GM19240 (cell line): ENCODE measurements around the gene FHL5.
"Not testable (repeated sequence)": the region's sequence is repeated elsewhere in the genome, so short reads cannot be mapped to it uniquely, and the experiment has no call there.

Experiments
- DNase-seq: peaks from one replicate; pipeline ENCODE4 v3.0.0; 2011; ENCODE audit warnings: low spot score; ENCODE audit not compliant: insufficient read length

Gene FHL5

GRCh38 chr6:96608074-96608473, 45.1 kb downstream of the FHL5 start:
- no peak for DNase-seq

GRCh38 chr6:96610019-96610418, 47.1 kb downstream of the FHL5 start:
- DNase-seq = no peak

DNA sequence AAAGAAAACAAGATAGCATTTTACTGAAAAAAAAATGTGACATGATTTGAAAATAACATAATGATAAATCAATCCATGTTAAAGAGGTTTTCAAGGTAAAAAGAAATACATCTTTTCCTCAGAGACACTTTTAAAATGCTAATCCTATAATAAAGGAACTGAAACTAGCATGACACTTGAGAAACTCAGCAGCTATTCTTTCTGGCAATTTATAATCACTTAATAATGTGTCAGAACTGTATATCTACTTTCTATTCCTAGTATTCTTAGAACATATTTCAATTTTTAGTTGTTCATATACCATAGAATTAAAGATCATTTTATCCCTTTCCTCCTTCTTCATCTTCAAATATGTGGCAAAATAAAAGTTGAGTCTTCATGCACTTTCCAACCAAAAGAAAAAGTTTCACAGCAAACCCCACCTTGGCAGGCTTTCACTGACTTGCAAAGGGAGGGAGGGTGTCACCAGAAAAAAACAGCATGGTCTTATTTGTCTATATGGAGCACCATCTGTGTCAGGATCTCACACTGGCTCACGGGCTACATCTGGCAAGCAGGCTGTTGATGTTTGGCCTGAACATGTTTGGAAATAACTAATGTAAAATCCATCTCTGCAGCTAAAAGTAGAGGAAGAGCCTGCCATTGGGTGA, 48.5 kb downstream of the FHL5 start:
- DNase-seq = no peak

GRCh38 chr6:96613291-96613999, 50.5 kb downstream of the FHL5 start:
- no peak for DNase-seq

DNA sequence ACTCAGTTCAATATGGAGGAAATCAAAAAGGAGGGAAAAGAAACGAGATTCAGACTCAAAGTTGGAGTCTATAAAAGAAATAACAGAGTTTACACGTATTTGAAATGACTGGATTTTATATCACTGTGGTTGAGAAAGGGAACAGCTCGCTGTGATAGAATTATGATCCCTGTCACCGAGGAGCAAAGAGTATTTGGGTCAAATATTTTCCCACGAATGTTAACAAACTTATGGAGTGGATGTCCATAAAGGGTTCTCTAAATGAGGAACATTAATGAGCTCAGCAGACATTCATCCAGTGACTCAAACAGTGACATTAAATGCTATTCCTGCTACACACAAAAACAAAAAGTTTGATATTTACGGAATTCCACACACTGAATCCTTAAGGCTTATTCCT, 57.9 kb downstream of the FHL5 start:
- no peak for DNase-seq

GRCh38 chr6:96621983-96622382, 59.1 kb downstream of the FHL5 start:
- no peak for DNase-seq

GRCh38 chr6:96624957-96625356, 62.0 kb downstream of the FHL5 start:
- DNase-seq = no peak

- no peak for DNase-seq
Observed at GRCh38 chr6:96626759-96627364, 63.9 kb downstream of the FHL5 start.

DNA sequence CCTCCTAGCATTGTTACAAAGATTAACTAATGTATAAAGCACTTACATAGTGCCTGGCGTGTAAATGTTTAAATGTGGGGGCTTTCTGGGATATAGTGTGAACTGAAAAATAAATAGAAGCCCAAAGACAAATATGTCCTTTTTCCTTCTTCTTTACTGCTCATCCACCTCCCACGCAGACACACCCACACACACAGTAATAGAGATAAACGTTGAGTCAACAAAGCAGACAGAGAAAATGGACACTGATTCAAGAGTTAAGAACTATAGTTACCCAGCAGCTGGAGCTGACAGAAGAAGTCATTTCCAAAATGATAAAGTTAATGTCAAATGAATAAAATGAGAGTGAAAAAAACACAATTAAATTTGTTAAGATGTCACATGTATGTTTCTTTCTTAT, 68.3 kb downstream of the FHL5 start:
- no peak for DNase-seq

DNA sequence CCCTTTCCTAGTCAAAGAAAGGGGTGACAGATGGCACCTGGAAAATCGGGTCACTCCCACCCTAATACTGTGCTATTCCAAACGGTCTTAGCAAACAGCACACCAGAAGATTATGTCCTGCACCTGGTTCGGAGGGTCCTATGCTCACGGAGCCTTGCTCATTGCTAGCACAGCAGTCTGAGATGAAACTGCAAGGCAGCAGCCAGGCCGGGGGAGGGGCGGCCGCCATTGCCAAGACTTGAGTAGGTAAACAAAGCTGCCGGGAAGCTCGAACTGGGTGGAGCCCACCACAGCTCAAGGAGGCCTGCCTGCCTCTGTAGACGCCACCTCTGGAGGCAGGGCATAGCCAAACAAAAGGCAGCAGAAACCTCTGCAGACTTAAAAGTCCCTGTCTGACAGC, 75.1 kb downstream of the FHL5 start:
- DNase-seq = not testable (repeated sequence)

DNA sequence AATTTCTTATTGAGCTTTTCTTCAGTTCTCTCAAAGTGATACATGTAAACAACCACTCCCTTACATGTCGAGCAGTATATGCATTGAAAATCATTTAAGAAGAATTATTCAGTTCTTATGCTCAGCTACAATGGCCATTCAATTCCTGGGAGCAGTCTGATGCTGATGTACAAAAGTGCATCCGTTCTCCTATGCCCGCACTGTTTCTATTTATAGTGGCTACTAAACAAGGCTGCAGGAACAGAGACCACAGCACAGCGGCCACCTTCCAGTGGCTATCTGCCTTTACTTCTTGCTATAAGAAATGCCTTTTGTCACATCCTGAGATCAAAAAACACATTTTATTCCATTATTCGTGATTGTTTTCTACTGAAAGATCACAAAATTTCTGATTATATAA, 82.2 kb downstream of the FHL5 start:
- DNase-seq = no peak

DNA sequence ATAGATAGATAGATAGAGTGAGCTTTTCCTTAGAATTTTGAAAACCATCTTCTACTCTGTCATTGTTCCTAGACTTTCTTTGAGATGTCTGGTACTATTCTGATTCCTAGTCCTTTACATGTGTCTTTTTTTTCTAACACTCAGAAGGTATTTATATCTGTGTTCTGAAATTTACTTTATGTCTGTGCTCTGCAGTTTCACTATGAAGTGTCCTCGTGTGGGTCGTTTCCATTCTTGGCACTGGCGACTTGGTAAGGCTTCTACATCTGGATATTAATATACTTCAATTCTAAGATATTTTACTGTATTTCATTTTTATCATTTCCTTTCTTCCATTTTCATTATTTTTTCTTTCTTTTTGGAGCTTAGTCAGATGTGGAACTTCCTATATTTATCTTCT, 87.0 kb downstream of the FHL5 start:
- no peak for DNase-seq

DNA sequence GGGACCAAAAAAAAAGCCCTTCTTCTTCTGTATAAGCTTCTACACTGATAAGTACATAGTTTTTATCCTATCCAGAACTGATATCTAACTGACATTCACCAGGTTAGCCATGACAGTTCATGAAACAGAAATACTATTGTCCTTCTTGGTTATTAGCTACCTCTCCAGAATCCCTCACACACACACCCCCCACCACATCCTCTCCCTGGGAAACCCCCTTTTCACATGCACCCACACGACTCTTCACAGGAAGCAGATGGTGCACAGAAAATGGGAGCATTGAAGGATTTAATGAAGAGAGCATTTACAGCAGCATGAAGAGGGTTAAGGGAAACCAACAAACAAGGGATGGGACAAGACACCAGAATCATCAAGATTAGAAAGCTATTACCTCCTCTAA, 88.9 kb downstream of the FHL5 start:
- no peak for DNase-seq

DNA sequence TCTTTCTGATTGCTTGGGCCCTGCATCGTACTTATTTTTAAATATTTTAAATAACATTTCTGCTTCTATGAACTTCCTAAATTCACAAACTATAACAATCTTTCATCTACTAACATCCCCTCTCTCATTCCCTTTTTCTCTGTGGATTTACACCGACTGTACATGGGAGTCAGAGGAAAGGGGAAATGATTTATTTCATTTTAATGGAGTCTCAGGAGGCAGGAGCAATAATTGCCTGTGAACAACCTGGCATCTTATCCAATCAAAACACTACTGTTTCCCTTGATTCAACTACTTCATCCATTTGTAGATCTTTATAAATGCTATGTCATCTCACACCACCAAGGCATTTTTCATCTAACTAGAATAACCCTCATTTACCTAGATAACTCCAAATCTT, 89.6 kb downstream of the FHL5 start:
- no peak for DNase-seq

- no peak for DNase-seq
Observed at GRCh38 chr6:96653181-96653580, 90.3 kb downstream of the FHL5 start.

GRCh38 chr6:96656567-96656966, 93.6 kb downstream of the FHL5 start:
- no peak for DNase-seq

GRCh38 chr6:96657344-96657743, 94.4 kb downstream of the FHL5 start:
- DNase-seq = no peak

GRCh38 chr6:96659084-96659845, 96.3 kb downstream of the FHL5 start:
- DNase-seq = no peak
